H9 (cell line): ENCODE data around the gene PPP2CA. TPM values are rescaled to one million over a fixed set of nuclear protein-coding genes. Genes with fewer than 3 reads are reported as not detected.

Experiments used
- DNase-seq: peaks from one replicate; pipeline ENCODE4 v3.0.0-alpha.2; 2017
- H2AFZ ChIP-seq: one replicate; pipeline ENCODE4 v1.6.1; 2013; ENCODE audit warnings: mild to moderate bottlenecking, low read length, control low read depth, moderate library complexity
- H2AK5ac ChIP-seq: 2 replicates; pipeline ENCODE4 v1.6.1; 2013; ENCODE audit warnings: low read length, control low read depth, mixed read lengths; ENCODE audit not compliant: insufficient read length
- H2BK120ac ChIP-seq: one replicate; pipeline ENCODE4 v1.6.1; 2013; ENCODE audit warnings: low read depth, mild to moderate bottlenecking, low read length, control low read depth, inconsistent platforms; ENCODE audit not compliant: poor library complexity, severe bottlenecking
- H2BK12ac ChIP-seq: 2 replicates; pipeline ENCODE4 v1.6.1; 2013; ENCODE audit warnings: low read length, control low read depth, mixed read lengths, low read depth; ENCODE audit not compliant: insufficient read length
- H2BK15ac ChIP-seq: 2 replicates; pipeline ENCODE4 v1.6.1; 2013; ENCODE audit warnings: low read depth, low read length, control low read depth
- H2BK20ac ChIP-seq: one replicate; pipeline ENCODE4 v1.6.1; 2013; ENCODE audit warnings: low read depth, mild to moderate bottlenecking, low read length, control low read depth, inconsistent platforms; ENCODE audit not compliant: poor library complexity, severe bottlenecking
- H2BK5ac ChIP-seq: 2 replicates; pipeline ENCODE4 v1.6.1; 2013; ENCODE audit warnings: low read length, control low read depth, mixed read lengths; ENCODE audit not compliant: insufficient read length
- H3K14ac ChIP-seq: 2 replicates; pipeline ENCODE4 v1.6.1; 2013; ENCODE audit warnings: low read length, control low read depth; ENCODE audit not compliant: insufficient read depth
- H3K18ac ChIP-seq: 2 replicates; pipeline ENCODE4 v1.6.1; 2013; ENCODE audit warnings: low read depth, mild to moderate bottlenecking, mixed read lengths, low read length, control low read depth; ENCODE audit not compliant: insufficient read length
- H3K23ac ChIP-seq: 2 replicates; pipeline ENCODE4 v1.6.1; 2013; ENCODE audit warnings: low read length, control low read depth, mixed read lengths, low read depth; ENCODE audit not compliant: insufficient read length
- H3K23me2 ChIP-seq: 2 replicates; pipeline ENCODE4 v1.6.1; 2013; ENCODE audit warnings: low read depth, mild to moderate bottlenecking, mixed read lengths, low read length, control low read depth; ENCODE audit not compliant: insufficient read length, poor library complexity, severe bottlenecking
- H3K27ac ChIP-seq: 2 replicates; pipeline ENCODE4 v1.5.1; 2013; ENCODE audit warnings: low read length, control low read depth, mixed read lengths, low read depth; ENCODE audit not compliant: insufficient read length
- H3K27me3 ChIP-seq: 2 replicates; pipeline ENCODE4 v1.6.1; 2013; ENCODE audit warnings: low read length, control low read depth, inconsistent platforms; ENCODE audit not compliant: insufficient read depth
- H3K4ac ChIP-seq: 2 replicates; pipeline ENCODE4 v1.6.1; 2013; ENCODE audit warnings: low read depth, mild to moderate bottlenecking, control low read depth, inconsistent platforms, low read length, moderate library complexity
- H3K4me1 ChIP-seq: 2 replicates; pipeline ENCODE4 v1.6.1; 2013; ENCODE audit warnings: low read length, control low read depth, inconsistent platforms; ENCODE audit not compliant: insufficient read depth
- H3K4me2 ChIP-seq: 2 replicates; pipeline ENCODE4 v1.6.1; 2013; ENCODE audit warnings: low read length, control low read depth, mixed read lengths; ENCODE audit not compliant: insufficient read length, insufficient read depth
- H3K56ac ChIP-seq: 2 replicates; pipeline ENCODE4 v1.6.1; 2013; ENCODE audit warnings: low read depth, mild to moderate bottlenecking, mixed read lengths, low read length, control low read depth; ENCODE audit not compliant: insufficient read length
- H3K79me1 ChIP-seq: 2 replicates; pipeline ENCODE4 v1.6.1; 2013; ENCODE audit warnings: low read depth, mild to moderate bottlenecking, moderate library complexity, low read length, control low read depth, inconsistent platforms; ENCODE audit not compliant: insufficient read depth, poor library complexity, severe bottlenecking
- H3K79me2 ChIP-seq: 2 replicates; pipeline ENCODE4 v1.6.1; 2013; ENCODE audit warnings: low read length, control low read depth, inconsistent platforms; ENCODE audit not compliant: insufficient read depth
- H3K9ac ChIP-seq: 2 replicates; pipeline ENCODE4 v1.6.1; 2013; ENCODE audit warnings: low read length, control low read depth, mixed read lengths; ENCODE audit not compliant: insufficient read length; ENCODE audit errors: extremely low read depth
- H3K9me3 ChIP-seq: one replicate; pipeline ENCODE4 v1.6.1; 2013; ENCODE audit warnings: low read depth, low read length, inconsistent platforms; ENCODE audit not compliant: control insufficient read depth
- H3T11ph ChIP-seq: one replicate; pipeline ENCODE4 v1.6.1; 2013; ENCODE audit warnings: mild to moderate bottlenecking, low read length, control low read depth, inconsistent platforms
- H4K20me1 ChIP-seq: one replicate; pipeline ENCODE4 v1.6.1; 2013; ENCODE audit not compliant: control insufficient read depth, insufficient read length, insufficient read depth
- H4K5ac ChIP-seq: 2 replicates; pipeline ENCODE4 v1.6.1; 2013; ENCODE audit warnings: low read depth, mild to moderate bottlenecking, mixed read lengths, low read length, control low read depth; ENCODE audit not compliant: insufficient read length
- H4K8ac ChIP-seq: replicated peaks from 2 replicates; pipeline ENCODE4 v1.6.1; 2013; ENCODE audit warnings: low read length, control low read depth, mixed read lengths, low read depth; ENCODE audit not compliant: insufficient read length
- H4K91ac ChIP-seq: 2 replicates; pipeline ENCODE4 v1.6.1; 2013; ENCODE audit warnings: low read depth, mild to moderate bottlenecking, moderate library complexity, mixed read lengths, low read length, control low read depth; ENCODE audit not compliant: insufficient read length
- H3K27ac Mint-ChIP-seq, 3 experiments: 2 replicates in 2 of 3; 3 replicates in 1 of 3; pipeline ENCODE4 v1.8.0; 2020 to 2021; ENCODE audit warnings: mixed read lengths in 3 of 3, mild to moderate bottlenecking in 1 of 3, moderate library complexity in 1 of 3
- H3K27me3 Mint-ChIP-seq: 2 replicates; pipeline ENCODE4 v1.8.0; 2021; ENCODE audit warnings: low read depth, mild to moderate bottlenecking, moderate library complexity, mixed read lengths
- H3K36me3 Mint-ChIP-seq, 3 experiments: 2 replicates in 2 of 3; 3 replicates in 1 of 3; pipeline ENCODE4 v1.8.0; 2020 to 2021; ENCODE audit warnings: low read depth in 3 of 3, mixed read lengths in 3 of 3; ENCODE audit not compliant: insufficient read depth in 1 of 3
- H3K4me1 Mint-ChIP-seq, 2 experiments: 2 replicates each; pipeline ENCODE4 v1.8.0; 2020; ENCODE audit warnings: mixed read lengths in 2 of 2
- H3K4me3 Mint-ChIP-seq, 2 experiments: 2 replicates in 1 of 2; 3 replicates in 1 of 2; pipeline ENCODE4 v1.8.0; 2020 to 2021; ENCODE audit warnings: mild to moderate bottlenecking in 2 of 2, mixed read lengths in 2 of 2, moderate library complexity in 1 of 2
- H3K9me3 Mint-ChIP-seq, 2 experiments: 2 replicates in 1 of 2; 3 replicates in 1 of 2; pipeline ENCODE4 v1.8.0; 2020; ENCODE audit warnings: mild to moderate bottlenecking in 2 of 2, mixed read lengths in 2 of 2, moderate library complexity in 1 of 2
- WGBS: extraction: QIAGEN DNeasy Blood & Tissue Kit; methylation state at CpG from one replicate; pipeline ENCODE4 v1.1.7; 2013; ENCODE audit warnings: missing lambda C conversion rate, low lambda C conversion rate, mixed read lengths; ENCODE audit not compliant: insufficient read length; ENCODE audit errors: extremely low coverage; 5-methylcytosine and 5-hydroxymethylcytosine counted together
- total RNA-seq: library from RNA; stranded (reverse); gene quantifications from 2 replicates; pipeline ENCODE4 v1.2.1, GENCODE V29; 2021
- TF ChIP-seq, protein P1 (sequence below): fragments of 200-600 bp; sonication (generic); conservative IDR thresholded peaks from 3 replicates; pipeline ENCODE4 v1.8.0; 2021; ENCODE audit warnings: antibody characterized with exemption, mild to moderate bottlenecking

PPP2CA gene
- total RNA-seq, 1 experiment from 2014 or later, result 244 TPM

DNA sequence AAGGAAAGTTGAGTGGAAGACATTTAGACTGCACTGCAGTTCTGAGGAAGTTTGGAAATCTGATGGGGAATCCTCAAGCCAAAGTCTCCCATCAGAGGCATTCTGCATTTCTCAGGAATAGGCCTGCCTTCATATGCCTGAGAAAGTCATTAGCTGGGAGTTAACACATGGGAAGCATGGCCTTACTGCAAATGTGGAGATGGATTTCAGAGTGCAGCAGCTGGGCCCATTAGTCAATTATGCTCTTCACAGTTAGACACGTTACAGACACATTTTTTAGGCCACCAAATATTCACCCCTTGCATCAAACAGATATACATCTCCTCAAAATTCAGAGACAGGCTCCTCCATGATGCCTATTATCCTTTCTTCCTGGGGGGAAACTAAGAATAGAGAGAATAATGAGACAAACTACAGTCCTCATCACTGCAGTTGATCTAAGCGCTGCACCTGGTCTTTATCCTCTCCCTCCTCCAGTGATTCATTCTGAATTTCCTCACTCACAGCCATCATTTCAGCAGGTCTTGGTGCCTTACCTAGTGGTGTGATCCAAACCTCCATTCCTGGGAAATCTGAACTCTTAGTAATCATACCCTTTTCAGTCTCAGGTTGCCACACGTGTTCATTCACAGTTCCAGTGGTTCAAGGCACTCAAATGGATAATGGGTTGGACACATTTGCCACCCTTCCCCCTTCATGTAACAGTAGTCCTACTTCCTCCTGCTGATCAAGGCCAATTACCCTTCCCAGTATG lies 47.9 kb upstream of the PPP2CA start:
- H3K79me2 ChIP-seq, result peaks cover 2% of the 10 kb centered on the region; the same call in 1 of the 2 replicates
- Mint-ChIP-seq H3K9me3 (peaks cover 10% of the 10 kb centered on the region in 2 experiments), H3K4me1 (peaks cover 6 to 11% of the 10 kb centered on the region in 2 experiments), H3K36me3 (peaks cover 0 to 5% (median 0%) of the 10 kb centered on the region in 3 experiments; a peak in 1 of 7 replicates), H3K27me3 (no peaks in the 10 kb centered on the region; the same call in 1 of the 2 replicates), H3K4me3 (no peak overlapping the region), H3K27ac (no peak overlapping the region)
- no peaks in the 10 kb centered on the region for H3K23me2 ChIP-seq
- H3K4ac ChIP-seq, result no peak overlapping the region
- H2AK5ac ChIP-seq, result no peak overlapping the region
- H3K27ac ChIP-seq, result no peak overlapping the region
- H3K4me1 ChIP-seq, result peaks cover 5% of the 10 kb centered on the region; the same call in 1 of the 2 replicates
- H3K27me3 ChIP-seq, result peaks cover 1% of the 10 kb centered on the region; the same call in 1 of the 2 replicates
- no peak overlapping the region for H3K14ac ChIP-seq
- no peaks in the 10 kb centered on the region for H3K79me1 ChIP-seq
- H4K5ac ChIP-seq, result no peak overlapping the region
- no peak overlapping the region for H2BK15ac ChIP-seq
- H2BK120ac ChIP-seq, result no peak overlapping the region
- H2AFZ ChIP-seq, result no peak overlapping the region
- no peak overlapping the region for H4K91ac ChIP-seq
- H3K9me3 ChIP-seq, result no peaks in the 10 kb centered on the region
- no peak overlapping the region for H3K4me2 ChIP-seq
- no peak for DNase-seq
- H4K20me1 ChIP-seq, result no peaks in the 10 kb centered on the region
- no peak overlapping the region for H3K9ac ChIP-seq
- H4K8ac ChIP-seq, result peak overlapping the region; percentile 40
- WGBS, result no CpG with 5 or more reads among the region's 3 CpGs
- H3K56ac ChIP-seq, result no peak overlapping the region
- H3T11ph ChIP-seq, result no peak overlapping the region
- no peak overlapping the region for H2BK12ac ChIP-seq
- H3K18ac ChIP-seq, result no peak overlapping the region
- no peak overlapping the region for H2BK20ac ChIP-seq
- no peak overlapping the region for H3K23ac ChIP-seq
- TF ChIP-seq, protein P1, sequence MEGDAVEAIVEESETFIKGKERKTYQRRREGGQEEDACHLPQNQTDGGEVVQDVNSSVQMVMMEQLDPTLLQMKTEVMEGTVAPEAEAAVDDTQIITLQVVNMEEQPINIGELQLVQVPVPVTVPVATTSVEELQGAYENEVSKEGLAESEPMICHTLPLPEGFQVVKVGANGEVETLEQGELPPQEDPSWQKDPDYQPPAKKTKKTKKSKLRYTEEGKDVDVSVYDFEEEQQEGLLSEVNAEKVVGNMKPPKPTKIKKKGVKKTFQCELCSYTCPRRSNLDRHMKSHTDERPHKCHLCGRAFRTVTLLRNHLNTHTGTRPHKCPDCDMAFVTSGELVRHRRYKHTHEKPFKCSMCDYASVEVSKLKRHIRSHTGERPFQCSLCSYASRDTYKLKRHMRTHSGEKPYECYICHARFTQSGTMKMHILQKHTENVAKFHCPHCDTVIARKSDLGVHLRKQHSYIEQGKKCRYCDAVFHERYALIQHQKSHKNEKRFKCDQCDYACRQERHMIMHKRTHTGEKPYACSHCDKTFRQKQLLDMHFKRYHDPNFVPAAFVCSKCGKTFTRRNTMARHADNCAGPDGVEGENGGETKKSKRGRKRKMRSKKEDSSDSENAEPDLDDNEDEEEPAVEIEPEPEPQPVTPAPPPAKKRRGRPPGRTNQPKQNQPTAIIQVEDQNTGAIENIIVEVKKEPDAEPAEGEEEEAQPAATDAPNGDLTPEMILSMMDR, result no peak
- no peak overlapping the region for H2BK5ac ChIP-seq
